ENCODE data around the gene RAET1G.
"Not testable (repeated sequence)": the region's sequence is repeated elsewhere in the genome, so short reads cannot be mapped to it uniquely, and the experiment has no call there.

RAET1G gene

GRCh38 chr6:149913540-149914240 lies 9.2 kb downstream of the RAET1G start:
- DNase-seq (ENCODE audit: low read depth) = no peak

- no peak for DNase-seq (ENCODE audit: low read depth)
These were observed 9.8 kb downstream of the RAET1G start for GRCh38 chr6:149913085-149913484.

GRCh38 chr6:149912680-149913079 lies 10.2 kb downstream of the RAET1G start:
- not testable (repeated sequence) for DNase-seq (ENCODE audit: low read depth)

- DNase-seq (ENCODE audit: low read depth) = no peak
These were observed 12.2 kb downstream of the RAET1G start for GRCh38 chr6:149910721-149911151.

- DNase-seq (ENCODE audit: low read depth) = no peak
These were observed 13.0 kb downstream of the RAET1G start for GRCh38 chr6:149909701-149910470.

- not testable (repeated sequence) for DNase-seq (ENCODE audit: low read depth)
These were observed 14.4 kb downstream of the RAET1G start for GRCh38 chr6:149908480-149908879.

GRCh38 chr6:149907317-149907716 lies 15.6 kb downstream of the RAET1G start:
- no peak for DNase-seq (ENCODE audit: low read depth)

GRCh38 chr6:149906405-149906804 lies 16.5 kb downstream of the RAET1G start:
- no peak for DNase-seq (ENCODE audit: low read depth)

- DNase-seq (ENCODE audit: low read depth) = no peak
These were observed 17.0 kb downstream of the RAET1G start for GRCh38 chr6:149905911-149906371.

- no peak for DNase-seq (ENCODE audit: low read depth)
These were observed 17.5 kb downstream of the RAET1G start for GRCh38 chr6:149905371-149905910.

GRCh38 chr6:149904661-149905370 lies 18.1 kb downstream of the RAET1G start:
- no peak for DNase-seq (ENCODE audit: low read depth)

- no peak for DNase-seq (ENCODE audit: low read depth)
These were observed 18.8 kb downstream of the RAET1G start for GRCh38 chr6:149903938-149904611.

GRCh38 chr6:149901444-149902140 lies 21.3 kb downstream of the RAET1G start:
- no peak for DNase-seq (ENCODE audit: low read depth)

GRCh38 chr6:149900620-149901443 lies 22.1 kb downstream of the RAET1G start:
- no peak for DNase-seq (ENCODE audit: low read depth)

- DNase-seq (ENCODE audit: low read depth) = no peak
These were observed 22.8 kb downstream of the RAET1G start for GRCh38 chr6:149899926-149900619.

GRCh38 chr6:149899486-149899885 lies 23.4 kb downstream of the RAET1G start:
- DNase-seq (ENCODE audit: low read depth) = no peak

- no peak for DNase-seq (ENCODE audit: low read depth)
These were observed 24.0 kb downstream of the RAET1G start for GRCh38 chr6:149898966-149899365.

GRCh38 chr6:149897855-149898744 lies 24.8 kb downstream of the RAET1G start, which contains the start of gene RAET1E:
RAET1E (minus strand) TSS chr6:149898113; CDS start chr6:149890901, 7,212 bp downstream.
- DNase-seq (ENCODE audit: low read depth) = no peak
